Adipocyte (in vitro differentiated cells): Measurements from ENCODE around the gene KCNAB2.

Source experiments
- DNase-seq: peaks from one replicate; pipeline ENCODE4 v3.0.0-alpha.2; 2015; ENCODE audit warnings: low read depth
- H3K27me3 ChIP-seq: replicated peaks from 2 replicates; pipeline ENCODE4 v1.7.0; 2013; ENCODE audit warnings: mild to moderate bottlenecking, low read length, moderate library complexity; ENCODE audit not compliant: control insufficient read depth, insufficient read depth
- H3K36me3 ChIP-seq: 2 replicates; pipeline ENCODE4 v1.7.0; 2013; ENCODE audit warnings: low read length, mild to moderate bottlenecking, moderate library complexity; ENCODE audit not compliant: control insufficient read depth, insufficient read depth, severe bottlenecking
- H3K4me1 ChIP-seq: 2 replicates; pipeline ENCODE4 v1.7.0; 2013; ENCODE audit warnings: mild to moderate bottlenecking, low read length, moderate library complexity; ENCODE audit not compliant: control insufficient read depth, insufficient read depth
- H3K4me3 ChIP-seq: 2 replicates; pipeline ENCODE4 v1.7.0; 2013; ENCODE audit warnings: mild to moderate bottlenecking, low read length, moderate library complexity
- H3K9ac ChIP-seq: 2 replicates; pipeline ENCODE4 v1.7.0; 2013; ENCODE audit warnings: mild to moderate bottlenecking, low read length, moderate library complexity
- H3K9me3 ChIP-seq: 2 replicates; pipeline ENCODE4 v1.7.0; 2013; ENCODE audit warnings: mild to moderate bottlenecking, low read length, moderate library complexity; ENCODE audit not compliant: control insufficient read depth

KCNAB2 gene

DNA sequence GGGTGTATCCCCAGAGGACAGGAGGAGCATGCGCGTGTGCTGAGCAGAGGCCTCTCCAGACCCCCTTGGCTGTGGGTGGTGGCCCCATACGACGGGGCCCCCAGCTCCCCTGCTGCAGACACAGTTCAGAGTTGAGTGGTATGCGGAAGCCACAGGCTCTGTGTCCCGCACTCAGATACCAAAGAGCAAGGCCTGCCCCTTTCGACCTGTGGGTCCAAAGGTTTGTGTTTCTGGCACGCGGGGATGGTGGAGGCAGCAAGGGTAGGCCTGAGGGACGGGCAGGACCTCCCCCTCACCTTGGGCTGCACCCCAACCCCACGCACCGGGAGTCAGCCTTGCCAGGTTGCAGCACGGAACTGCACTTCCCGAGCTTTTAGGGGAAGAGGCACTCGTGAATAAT lies at the start of gene KCNAB2:
Gene KCNAB2, plus strand, starts transcription at position 328 of the 400 bp plus-strand sequence. CDS start 5,649 bp downstream, outside the sequence.
- Histone ChIP-seq H3K9ac (no peak within 1 kb of the TSS), H3K4me1 (no peaks in the 10 kb centered on the region), H3K9me3 (no peaks in the 10 kb centered on the region), H3K4me3 (no peak within 1 kb of the TSS), H3K36me3 (no peaks in the 10 kb centered on the region), H3K27me3 (peaks cover 32% of the 10 kb centered on the region)
- DNase-seq: no peak

DNA sequence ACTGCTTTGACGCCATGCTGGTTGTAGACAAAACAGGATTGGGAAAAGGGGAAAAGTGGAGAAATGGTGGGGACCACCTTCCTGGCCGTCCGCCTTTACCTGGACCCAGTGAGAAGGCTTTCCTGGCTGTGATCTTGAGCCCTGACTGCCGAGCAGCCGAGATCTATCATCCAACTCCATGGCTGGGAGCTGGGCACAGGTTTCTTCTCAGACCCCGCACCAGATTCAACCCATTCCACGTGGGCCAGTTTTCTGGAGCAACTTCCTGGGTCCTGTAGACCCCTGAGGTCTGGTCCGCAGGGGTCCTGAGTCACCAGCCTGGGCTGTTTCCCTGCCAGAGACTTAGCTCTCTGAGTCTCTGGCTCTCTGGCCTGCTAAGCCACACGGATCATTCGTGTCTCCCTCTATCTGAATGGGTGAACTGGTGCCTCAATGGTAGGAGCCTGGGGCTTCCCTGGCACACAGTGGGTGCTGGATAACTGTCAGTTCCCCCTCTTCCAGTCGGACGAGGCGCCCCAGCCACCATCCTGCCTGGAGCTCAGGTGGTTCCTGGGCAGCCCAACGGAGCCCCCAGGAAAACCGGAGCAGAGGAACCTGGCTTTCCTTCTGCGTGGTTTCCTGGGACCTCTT lies 48.9 kb upstream of the KCNAB2 start:
- no peak for DNase-seq
- no peaks in the 10 kb centered on the region for H3K36me3 ChIP-seq

DNA sequence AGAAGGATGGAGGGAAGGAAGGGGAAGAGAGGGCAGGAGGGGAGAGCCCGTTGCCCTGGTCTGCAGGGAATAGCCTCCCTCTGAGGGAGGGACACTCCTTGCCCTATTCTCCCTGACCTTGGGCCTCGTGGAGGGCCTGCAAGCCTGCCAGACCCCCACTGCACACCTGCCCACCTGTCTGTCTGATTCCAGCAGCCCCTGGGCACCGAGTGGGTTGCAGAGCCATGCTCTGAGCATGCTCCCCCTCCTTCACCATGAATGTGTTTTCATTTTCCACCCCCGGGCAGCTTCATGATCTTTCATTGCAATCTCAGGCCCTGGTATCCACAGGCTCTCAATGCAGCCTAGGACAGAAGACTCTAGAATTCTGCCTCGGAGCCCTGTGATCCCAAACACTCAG lies 48.4 kb upstream of the KCNAB2 start:
- Histone ChIP-seq H3K36me3 (no peaks in the 10 kb centered on the region), H3K9ac (no peak overlapping the region), H3K9me3 (no peaks in the 10 kb centered on the region), H3K4me3 (no peak overlapping the region), H3K4me1 (no peaks in the 10 kb centered on the region), H3K27me3 (no peaks in the 10 kb centered on the region)
- DNase-seq: no peak

More for the DNA sequence above, 48.9 kb upstream of the KCNAB2 start:
- no peaks in the 10 kb centered on the region for H3K9me3 ChIP-seq
- H3K4me3 ChIP-seq: no peak overlapping the region
- H3K9ac ChIP-seq: no peak overlapping the region
- H3K27me3 ChIP-seq: no peaks in the 10 kb centered on the region
- H3K4me1 ChIP-seq: no peaks in the 10 kb centered on the region

DNA sequence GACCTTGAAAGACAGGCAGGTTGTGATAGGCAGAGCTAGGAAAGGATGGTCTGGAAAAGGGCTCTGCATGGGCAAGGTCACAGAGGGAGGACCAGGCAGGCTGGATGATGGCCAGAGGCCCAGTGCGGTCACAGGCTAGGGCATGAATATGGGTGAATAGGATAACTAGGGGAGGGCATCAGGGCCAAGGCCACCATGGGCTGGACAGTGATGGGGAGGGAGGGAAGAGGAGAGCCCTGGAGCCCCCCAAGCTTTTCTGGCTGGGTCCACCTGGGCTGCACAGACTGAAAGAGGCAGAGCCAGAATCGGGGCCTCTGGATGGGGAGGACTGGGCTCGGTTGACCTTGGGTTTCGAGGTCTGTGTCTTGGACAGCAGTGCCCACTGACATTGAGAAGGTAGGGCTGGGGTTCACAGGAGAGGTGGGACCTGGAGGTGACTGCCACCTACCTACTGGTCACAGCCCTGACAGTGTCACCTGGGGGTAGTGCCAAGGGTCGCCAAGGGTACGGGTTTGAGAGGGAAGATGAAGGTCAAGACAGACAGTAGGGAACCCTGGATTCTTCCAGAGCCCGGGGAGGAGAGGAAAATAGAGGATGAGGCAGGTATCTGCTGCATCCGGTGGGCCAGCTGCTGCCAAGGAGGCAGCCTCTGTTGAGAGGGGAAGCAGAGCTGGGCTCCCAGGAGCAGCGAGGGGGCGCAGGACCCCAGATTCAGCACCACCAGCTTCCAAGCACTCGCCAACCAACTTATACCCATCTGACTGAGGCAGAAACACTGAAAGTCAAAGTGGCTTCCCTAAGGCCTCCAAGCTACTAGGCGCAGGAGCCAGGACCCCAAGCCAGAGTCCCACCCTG lies 47.4 kb upstream of the KCNAB2 start:
- Histone ChIP-seq H3K36me3 (no peaks in the 10 kb centered on the region), H3K4me1 (no peaks in the 10 kb centered on the region), H3K9ac (no peak overlapping the region), H3K4me3 (no peak overlapping the region), H3K9me3 (no peaks in the 10 kb centered on the region), H3K27me3 (peaks cover 2% of the 10 kb centered on the region)
- DNase-seq: no peak

DNA sequence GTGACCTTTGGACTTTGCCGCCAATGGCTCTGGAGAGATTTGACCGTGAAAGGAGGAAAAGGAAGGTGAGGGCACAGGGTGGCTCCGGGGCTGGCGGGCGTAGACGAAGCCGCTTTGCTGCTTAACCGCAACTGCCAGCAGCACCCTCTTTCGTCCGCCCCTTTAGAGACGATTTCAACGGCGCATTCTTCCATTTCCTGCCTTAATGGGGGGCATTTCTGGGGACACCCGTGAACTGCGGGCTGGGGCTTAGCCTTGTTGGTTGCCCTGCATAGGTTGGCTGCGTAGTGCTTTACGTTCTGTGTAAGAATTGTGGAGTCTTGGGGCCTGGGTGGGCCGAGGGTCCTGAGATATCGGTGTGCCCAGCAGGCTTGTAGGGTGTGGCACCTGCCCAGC lies 46.8 kb upstream of the KCNAB2 start:
- DNase-seq: no peak
- peaks cover 2% of the 10 kb centered on the region for H3K27me3 ChIP-seq
- no peaks in the 10 kb centered on the region for H3K4me1 ChIP-seq
- H3K9me3 ChIP-seq: no peaks in the 10 kb centered on the region
- H3K4me3 ChIP-seq: no peak overlapping the region
- H3K36me3 ChIP-seq: no peaks in the 10 kb centered on the region
- H3K9ac ChIP-seq: no peak overlapping the region

DNA sequence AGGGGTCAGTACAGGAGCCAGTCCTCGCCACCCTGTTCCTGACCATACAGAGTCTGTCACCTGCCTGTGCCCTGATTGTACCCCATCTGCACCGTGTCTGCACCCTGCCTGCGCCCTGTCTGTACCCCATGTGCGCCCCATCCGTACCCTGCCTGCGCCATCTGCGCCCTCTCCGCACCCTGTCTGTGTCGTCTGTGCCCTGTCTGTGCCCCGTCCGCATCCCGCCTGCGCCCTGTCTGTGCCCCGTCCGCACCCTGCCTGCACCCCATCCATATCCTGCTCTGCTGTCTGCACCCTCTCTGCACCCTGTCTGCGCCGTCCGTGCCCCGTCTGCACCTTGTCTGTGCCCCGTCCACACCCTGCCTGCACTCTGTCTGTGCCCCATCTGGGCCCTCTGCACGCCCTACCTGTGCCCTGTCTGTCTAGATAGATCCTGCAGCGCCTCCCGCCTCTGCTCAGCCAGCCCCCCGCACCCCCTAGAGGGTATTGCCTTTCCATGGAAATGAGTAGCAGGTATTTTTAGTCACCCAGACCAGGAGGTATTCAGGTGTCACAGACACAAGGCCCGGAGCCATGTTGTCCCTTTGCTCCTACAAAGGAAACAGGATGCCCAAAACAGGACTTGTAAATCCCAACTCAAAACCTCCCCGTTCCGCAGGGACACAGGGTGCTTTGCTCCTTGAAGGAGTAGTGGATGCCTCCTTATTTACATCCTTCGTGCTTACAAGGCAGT lies 45.8 kb upstream of the KCNAB2 start:
- H3K27me3 ChIP-seq: peaks cover 2% of the 10 kb centered on the region
- no peaks in the 10 kb centered on the region for H3K9me3 ChIP-seq
- no peaks in the 10 kb centered on the region for H3K36me3 ChIP-seq
- no peak for DNase-seq
- no peak overlapping the region for H3K9ac ChIP-seq
- no peak overlapping the region for H3K4me3 ChIP-seq
- H3K4me1 ChIP-seq: no peaks in the 10 kb centered on the region

DNA sequence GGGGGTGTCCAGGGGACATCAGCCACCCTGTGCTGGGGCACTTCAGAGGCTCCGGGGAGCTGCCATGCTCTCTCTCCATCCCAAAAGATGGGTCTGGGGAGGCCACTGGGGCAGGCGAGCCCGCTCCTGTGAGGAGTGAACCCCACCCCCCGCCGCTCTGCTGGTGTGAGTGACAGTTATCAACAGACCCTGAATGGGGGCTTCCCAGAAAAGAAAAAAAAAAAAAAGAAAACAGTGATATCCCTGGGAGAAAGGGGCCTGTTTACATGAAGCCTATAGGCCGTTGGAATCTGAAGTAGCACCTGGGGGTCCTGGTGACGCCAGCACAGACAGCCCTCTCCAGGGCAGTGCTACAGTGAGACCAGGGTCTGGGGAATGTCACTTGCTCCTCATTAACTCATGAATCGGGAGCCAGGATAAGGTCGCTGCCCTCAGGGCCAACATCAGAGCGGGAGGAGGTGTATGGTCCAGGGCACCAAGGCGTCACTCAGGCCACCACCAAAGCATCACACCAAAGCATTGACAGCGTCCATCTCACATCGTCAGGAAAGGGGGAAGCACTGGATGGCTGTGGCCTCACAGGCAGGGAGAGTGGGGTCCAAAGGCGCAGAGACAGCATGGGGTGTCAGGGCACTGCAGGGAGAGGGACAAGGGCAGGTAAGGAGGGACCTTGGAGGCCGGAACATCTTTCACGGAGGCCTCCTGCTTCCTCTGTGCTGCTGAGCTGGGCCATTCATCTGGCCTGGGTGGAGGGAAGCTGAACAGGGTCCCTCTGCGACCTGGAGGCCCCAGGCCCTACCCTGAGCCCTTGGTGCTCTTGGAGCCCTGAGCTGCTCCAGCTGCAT lies 45.0 kb upstream of the KCNAB2 start:
- no peak overlapping the region for H3K4me3 ChIP-seq
- H3K9ac ChIP-seq: no peak overlapping the region
- DNase-seq: no peak
- H3K27me3 ChIP-seq: peaks cover 2% of the 10 kb centered on the region
- H3K36me3 ChIP-seq: no peaks in the 10 kb centered on the region
- H3K9me3 ChIP-seq: no peaks in the 10 kb centered on the region
- H3K4me1 ChIP-seq: no peaks in the 10 kb centered on the region

DNA sequence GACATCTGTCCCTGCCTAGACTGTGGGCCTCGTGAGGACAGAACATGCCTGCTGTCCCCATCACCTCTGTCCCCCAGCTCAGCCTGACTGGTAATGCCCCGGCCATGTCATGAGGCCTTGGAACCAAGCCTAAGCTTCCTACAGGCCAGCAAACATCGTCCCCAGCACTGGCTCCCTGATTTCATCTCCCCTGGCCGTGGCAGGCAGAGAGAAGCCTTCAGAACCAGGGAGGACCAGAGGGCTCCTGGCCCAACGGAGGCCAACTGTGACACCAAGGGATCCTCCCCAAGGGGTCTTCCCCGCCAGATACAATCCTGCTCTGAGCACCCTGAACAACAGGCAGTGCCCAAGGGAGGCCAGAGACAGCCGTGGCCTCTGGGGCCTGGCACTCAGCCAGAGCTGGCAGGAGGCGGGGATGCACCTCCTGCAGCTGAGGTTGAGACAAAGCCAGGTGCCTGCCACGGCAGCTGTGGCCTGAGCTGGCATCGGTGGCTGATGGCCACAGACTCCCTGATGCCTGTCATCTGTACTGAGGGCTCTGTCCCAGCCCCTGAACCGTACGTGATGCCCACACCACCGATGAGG lies 43.6 kb upstream of the KCNAB2 start:
- no peak for DNase-seq
- Histone ChIP-seq H3K4me3 (no peak overlapping the region), H3K27me3 (peaks cover 2% of the 10 kb centered on the region), H3K36me3 (no peaks in the 10 kb centered on the region), H3K9ac (no peak overlapping the region), H3K9me3 (no peaks in the 10 kb centered on the region), H3K4me1 (no peaks in the 10 kb centered on the region)

DNA sequence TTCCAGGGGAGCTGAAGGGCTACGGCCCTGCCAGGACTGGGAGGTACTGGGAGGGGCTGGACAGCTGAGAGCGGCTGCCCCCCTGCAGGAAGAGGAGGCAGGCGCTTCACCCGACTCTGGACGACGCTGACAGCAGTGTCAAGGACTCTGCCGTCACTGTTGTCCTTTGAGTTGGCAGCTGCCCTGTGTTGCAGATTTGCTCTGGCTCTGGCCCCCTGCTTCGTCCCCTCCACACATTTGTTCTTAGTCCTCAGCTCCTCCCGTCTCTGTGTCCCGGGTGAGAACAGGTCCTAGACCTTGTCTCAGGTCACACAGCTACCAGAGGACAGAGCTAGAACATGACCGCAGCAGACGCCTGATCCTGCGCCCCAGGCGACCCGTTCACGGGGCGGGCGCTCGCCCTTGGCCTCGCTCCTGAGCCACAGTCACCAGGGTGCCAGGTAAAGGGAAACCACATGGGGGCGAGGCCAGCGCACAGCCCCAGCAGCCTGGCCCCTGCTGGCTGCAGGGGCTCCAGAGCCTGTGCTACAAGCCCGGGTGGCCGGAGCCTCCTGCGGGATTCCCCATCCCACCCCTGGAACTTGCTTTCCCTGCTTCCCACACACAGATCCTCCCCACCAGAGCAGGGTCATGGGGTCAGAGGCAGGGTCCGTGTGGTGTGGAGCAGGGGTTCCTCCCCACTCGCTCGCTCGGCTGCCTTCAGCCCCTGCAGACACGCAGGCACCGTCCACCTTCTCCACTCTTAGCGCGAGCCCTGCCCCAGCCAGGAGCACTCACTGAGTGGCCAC lies 42.8 kb upstream of the KCNAB2 start:
- Histone ChIP-seq H3K4me1 (no peaks in the 10 kb centered on the region), H3K9me3 (no peaks in the 10 kb centered on the region)

More for the DNA sequence above, 42.8 kb upstream of the KCNAB2 start:
- Histone ChIP-seq H3K4me3 (no peak overlapping the region), H3K36me3 (no peaks in the 10 kb centered on the region), H3K9ac (no peak overlapping the region), H3K27me3 (peaks cover 2% of the 10 kb centered on the region)
- DNase-seq: no peak
